ENCODE data around the gene DUOXA2.

DUOXA2 gene

DNA sequence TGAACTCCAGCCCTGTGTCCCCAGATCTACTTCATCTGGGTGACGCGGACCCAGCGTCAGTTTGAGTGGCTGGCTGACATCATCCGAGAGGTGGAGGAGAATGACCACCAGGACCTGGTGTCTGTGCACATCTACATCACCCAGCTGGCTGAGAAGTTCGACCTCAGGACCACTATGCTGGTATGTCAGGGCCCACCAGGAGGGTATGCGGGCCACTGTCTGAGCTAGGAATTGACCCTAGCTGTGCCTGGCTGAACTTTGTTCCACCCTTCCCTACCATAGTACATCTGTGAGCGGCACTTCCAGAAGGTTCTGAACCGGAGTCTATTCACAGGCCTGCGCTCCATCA is 49.4 kb downstream of the DUOXA2 start:
- Histone ChIP-seq H3K4me1 (ENCODE audit: low read depth, poor library complexity, severe bottlenecking) (peaks cover 13% of the 10 kb centered on the region), H4K20me1 (ENCODE audit: insufficient read depth) (no peaks in the 10 kb centered on the region), H3K36me3 (ENCODE audit: insufficient read depth) (no peaks in the 10 kb centered on the region), H2AFZ (ENCODE audit: low read depth) (no peak overlapping the region), H3K4me3 (IDR thresholded peaks at IDR 0.05; ENCODE audit: insufficient read depth, low read depth, low read length) (no peak overlapping the region), H3K9ac (no peak overlapping the region), H3K4me2 (no peak overlapping the region), H3K27ac (no peak overlapping the region), H3K27me3 (ENCODE audit: insufficient read depth, low read depth) (no peaks in the 10 kb centered on the region), H3K79me2 (ENCODE audit: insufficient read depth, low read depth) (no peaks in the 10 kb centered on the region)
- TF ChIP-seq, protein P1, sequence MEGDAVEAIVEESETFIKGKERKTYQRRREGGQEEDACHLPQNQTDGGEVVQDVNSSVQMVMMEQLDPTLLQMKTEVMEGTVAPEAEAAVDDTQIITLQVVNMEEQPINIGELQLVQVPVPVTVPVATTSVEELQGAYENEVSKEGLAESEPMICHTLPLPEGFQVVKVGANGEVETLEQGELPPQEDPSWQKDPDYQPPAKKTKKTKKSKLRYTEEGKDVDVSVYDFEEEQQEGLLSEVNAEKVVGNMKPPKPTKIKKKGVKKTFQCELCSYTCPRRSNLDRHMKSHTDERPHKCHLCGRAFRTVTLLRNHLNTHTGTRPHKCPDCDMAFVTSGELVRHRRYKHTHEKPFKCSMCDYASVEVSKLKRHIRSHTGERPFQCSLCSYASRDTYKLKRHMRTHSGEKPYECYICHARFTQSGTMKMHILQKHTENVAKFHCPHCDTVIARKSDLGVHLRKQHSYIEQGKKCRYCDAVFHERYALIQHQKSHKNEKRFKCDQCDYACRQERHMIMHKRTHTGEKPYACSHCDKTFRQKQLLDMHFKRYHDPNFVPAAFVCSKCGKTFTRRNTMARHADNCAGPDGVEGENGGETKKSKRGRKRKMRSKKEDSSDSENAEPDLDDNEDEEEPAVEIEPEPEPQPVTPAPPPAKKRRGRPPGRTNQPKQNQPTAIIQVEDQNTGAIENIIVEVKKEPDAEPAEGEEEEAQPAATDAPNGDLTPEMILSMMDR (conservative IDR thresholded peaks at IDR 0.05; ENCODE audit: low read depth, low read length) = no peak

- no peak overlapping the region for H3K27ac ChIP-seq
- no peak overlapping the region for H2AFZ ChIP-seq (ENCODE audit: low read depth)
- no peak overlapping the region for H3K9ac ChIP-seq
- no peaks in the 10 kb centered on the region for H4K20me1 ChIP-seq (ENCODE audit: insufficient read depth)
- H3K36me3 ChIP-seq (ENCODE audit: insufficient read depth) = no peaks in the 10 kb centered on the region
- H3K4me3 ChIP-seq (IDR thresholded peaks at IDR 0.05; ENCODE audit: insufficient read depth, low read depth, low read length) = no peak overlapping the region
- TF ChIP-seq, protein P1 (conservative IDR thresholded peaks at IDR 0.05; ENCODE audit: low read depth, low read length) = no peak
- no peaks in the 10 kb centered on the region for H3K27me3 ChIP-seq (ENCODE audit: insufficient read depth, low read depth)
- peaks cover 13% of the 10 kb centered on the region for H3K4me1 ChIP-seq (ENCODE audit: low read depth, poor library complexity, severe bottlenecking)
- no peaks in the 10 kb centered on the region for H3K79me2 ChIP-seq (ENCODE audit: insufficient read depth, low read depth)
- H3K4me2 ChIP-seq = no peak overlapping the region
Observed at GRCh38 chr15:45164914-45165313, 50.8 kb downstream of the DUOXA2 start.

- TF ChIP-seq, protein P1 (conservative IDR thresholded peaks at IDR 0.05; ENCODE audit: low read depth, low read length) = no peak
- no peaks in the 10 kb centered on the region for H3K27me3 ChIP-seq (ENCODE audit: insufficient read depth, low read depth)
- no peaks in the 10 kb centered on the region for H3K79me2 ChIP-seq (ENCODE audit: insufficient read depth, low read depth)
- H4K20me1 ChIP-seq (ENCODE audit: insufficient read depth) = no peaks in the 10 kb centered on the region
- no peak overlapping the region for H3K4me3 ChIP-seq (IDR thresholded peaks at IDR 0.05; ENCODE audit: insufficient read depth, low read depth, low read length)
- H2AFZ ChIP-seq (ENCODE audit: low read depth) = no peak overlapping the region
- H3K36me3 ChIP-seq (ENCODE audit: insufficient read depth) = no peaks in the 10 kb centered on the region
- H3K4me2 ChIP-seq = no peak overlapping the region; the same call in 1 of the 2 replicates
- H3K4me1 ChIP-seq (ENCODE audit: low read depth, poor library complexity, severe bottlenecking) = peaks cover 13% of the 10 kb centered on the region
- no peak overlapping the region for H3K9ac ChIP-seq
- no peak overlapping the region for H3K27ac ChIP-seq
Observed at GRCh38 chr15:45165536-45165935, 51.4 kb downstream of the DUOXA2 start.

DNA sequence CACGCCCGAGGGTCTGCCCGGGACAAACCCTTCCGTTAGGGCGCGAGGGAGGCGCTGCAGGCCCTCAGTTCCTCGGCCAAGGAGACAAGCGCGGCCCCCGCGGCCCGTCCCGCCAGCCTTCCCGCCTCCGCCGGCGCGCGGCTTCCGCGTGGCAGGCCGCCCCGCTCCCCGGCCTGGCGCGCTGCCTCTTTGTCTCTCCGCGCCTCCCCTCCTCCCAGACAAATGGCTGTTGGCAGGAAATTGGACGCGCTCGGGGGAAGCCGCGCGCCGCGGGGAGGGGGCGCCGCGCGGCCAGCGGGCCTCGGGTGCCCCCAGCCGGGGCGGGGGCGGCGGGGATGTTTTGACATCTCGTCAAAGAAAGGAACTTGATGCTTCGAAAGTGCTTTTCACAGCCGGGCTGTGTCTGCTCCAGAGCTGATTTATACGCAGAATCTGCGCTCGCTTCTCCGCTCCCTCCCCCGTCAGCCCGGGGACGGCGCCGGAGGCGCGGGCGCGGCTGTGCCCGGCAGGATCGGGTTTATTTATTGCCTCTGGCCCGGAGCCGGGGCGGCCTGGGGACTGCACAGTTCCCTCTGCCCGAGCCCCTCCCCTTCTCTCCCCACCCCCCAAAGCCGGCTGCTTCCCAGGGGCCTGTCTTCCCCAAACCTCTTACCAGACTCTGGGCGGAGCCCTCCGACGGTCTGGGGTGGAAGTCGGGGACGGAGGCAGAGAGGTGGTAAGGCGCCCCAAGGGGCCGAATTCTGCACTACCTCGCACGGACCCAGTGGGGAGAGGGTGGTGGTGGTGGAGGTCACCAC is 52.9 kb downstream of the DUOXA2 start:
- H3K4me3 ChIP-seq (IDR thresholded peaks at IDR 0.05; ENCODE audit: insufficient read depth, low read depth, low read length) = no peak overlapping the region
- no peaks in the 10 kb centered on the region for H3K79me2 ChIP-seq (ENCODE audit: insufficient read depth, low read depth)
- peak overlapping the region; percentile 96 for H2AFZ ChIP-seq (ENCODE audit: low read depth)
- H3K4me2 ChIP-seq = peak overlapping the region; percentile 95
- no peaks in the 10 kb centered on the region for H3K27me3 ChIP-seq (ENCODE audit: insufficient read depth, low read depth)
- peak overlapping the region; percentile 94 for H3K27ac ChIP-seq
- H3K4me1 ChIP-seq (ENCODE audit: low read depth, poor library complexity, severe bottlenecking) = peaks cover 13% of the 10 kb centered on the region
- H3K36me3 ChIP-seq (ENCODE audit: insufficient read depth) = no peaks in the 10 kb centered on the region
- no peaks in the 10 kb centered on the region for H4K20me1 ChIP-seq (ENCODE audit: insufficient read depth)
- peak overlapping the region; percentile 98 for H3K9ac ChIP-seq
- TF ChIP-seq, protein P1 (conservative IDR thresholded peaks at IDR 0.05; ENCODE audit: low read depth, low read length) = peak; percentile 65
